Liver (tissue), 9 donors: ENCODE measurements around the gene LGALS9. TPM values are rescaled to one million over a fixed set of nuclear protein-coding genes. Genes with fewer than 3 reads are reported as not detected.

Source experiments
- DNase-seq: peaks from one replicate; pipeline ENCODE4 v3.0.0-alpha.2; 2017; ENCODE audit warnings: low spot score
- H3K27ac ChIP-seq, 2 donors: one replicate each; pipeline ENCODE4 v1.7.0; 2013; ENCODE audit warnings: inconsistent platforms in 2 of 2, low read length in 2 of 2, control low read depth in 1 of 2, low read depth in 1 of 2, mild to moderate bottlenecking in 1 of 2
- H3K27me3 ChIP-seq, 4 donors: one replicate each; pipeline versions ENCODE4 v1.6.1 to v1.7.0; 2013; ENCODE audit warnings: low read length in 3 of 4, inconsistent platforms in 1 of 4, mild to moderate bottlenecking in 1 of 4, moderate library complexity in 1 of 4; ENCODE audit not compliant: control insufficient read depth in 4 of 4, insufficient read depth in 4 of 4
- H3K36me3 ChIP-seq, 4 donors: one replicate each; pipeline versions ENCODE4 v1.6.1 to v1.7.0; 2013; ENCODE audit warnings: low read length in 3 of 4, mild to moderate bottlenecking in 3 of 4, low read depth in 1 of 4, moderate library complexity in 1 of 4; ENCODE audit not compliant: control insufficient read depth in 4 of 4, insufficient read depth in 3 of 4
- H3K4me1 ChIP-seq, 4 donors: one replicate each; pipeline versions ENCODE4 v1.6.1 to v1.7.0; 2013; ENCODE audit warnings: low read length in 3 of 4, mild to moderate bottlenecking in 3 of 4, moderate library complexity in 1 of 4; ENCODE audit not compliant: control insufficient read depth in 4 of 4, insufficient read depth in 4 of 4
- H3K4me3 ChIP-seq, 3 donors: one replicate each; pipeline versions ENCODE4 v1.6.1 to v1.7.0; 2013; ENCODE audit warnings: low read length in 3 of 3, control low read depth in 1 of 3, low read depth in 1 of 3, mild to moderate bottlenecking in 1 of 3
- H3K9ac ChIP-seq, 2 donors: one replicate each; pipeline ENCODE4 v1.7.0; 2013; ENCODE audit warnings: low read length in 2 of 2, mild to moderate bottlenecking in 2 of 2, moderate library complexity in 2 of 2, control low read depth in 1 of 2, low read depth in 1 of 2
- H3K9me3 ChIP-seq, 4 donors: one replicate each; pipeline versions ENCODE4 v1.6.1 to v1.7.0; 2013; ENCODE audit warnings: low read length in 3 of 4; ENCODE audit not compliant: control insufficient read depth in 4 of 4
- EGR1 ChIP-seq, 2 donors: IDR thresholded peaks; 2 replicates each; pipeline ENCODE4 v1.6.1; 2016 to 2018; ENCODE audit warnings: antibody characterized with exemption in 2 of 2, low read depth in 2 of 2
- FOXA1 ChIP-seq: IDR thresholded peaks from 2 replicates; pipeline ENCODE4 v1.6.1; 2016; ENCODE audit warnings: antibody characterized with exemption
- GABPA ChIP-seq, 2 donors: IDR thresholded peaks in 1 of 2; conservative IDR thresholded peaks in 1 of 2; 2 replicates each; pipeline ENCODE4 v1.6.1; 2016; ENCODE audit warnings: antibody characterized with exemption in 2 of 2, mild to moderate bottlenecking in 1 of 2, moderate library complexity in 1 of 2
- HNF4A ChIP-seq, 2 donors: conservative IDR thresholded peaks; 2 replicates each; pipeline ENCODE4 v1.6.1; 2016; ENCODE audit warnings: antibody characterized with exemption in 2 of 2, mild to moderate bottlenecking in 2 of 2
- HNF4G ChIP-seq: IDR thresholded peaks from 2 replicates; pipeline ENCODE4 v1.6.1; 2016; ENCODE audit warnings: antibody characterized with exemption
- JUND ChIP-seq, 2 donors: IDR thresholded peaks; 2 replicates each; pipeline ENCODE4 v1.6.1; 2016; ENCODE audit warnings: antibody characterized with exemption in 2 of 2
- NR2F2 ChIP-seq: IDR thresholded peaks from 2 replicates; pipeline ENCODE4 v1.6.1; 2016; ENCODE audit warnings: antibody characterized with exemption
- RAD21 ChIP-seq, 2 donors: IDR thresholded peaks; 2 replicates each; pipeline ENCODE4 v1.6.1; 2016; ENCODE audit warnings: antibody characterized with exemption in 2 of 2, mild to moderate bottlenecking in 2 of 2
- RXRA ChIP-seq, 2 donors: IDR thresholded peaks; 2 replicates each; pipeline ENCODE4 v1.6.1; 2017 to 2018; ENCODE audit warnings: antibody characterized with exemption in 2 of 2, mild to moderate bottlenecking in 1 of 2
- SP1 ChIP-seq: IDR thresholded peaks from 2 replicates; pipeline ENCODE4 v1.6.1; 2018; ENCODE audit warnings: antibody characterized with exemption, mild to moderate bottlenecking
- TAF1 ChIP-seq: conservative IDR thresholded peaks from 2 replicates; pipeline ENCODE4 v1.6.1; 2016; ENCODE audit warnings: antibody characterized with exemption, mild to moderate bottlenecking
- YY1 ChIP-seq: IDR thresholded peaks from 2 replicates; pipeline ENCODE4 v1.6.1; 2016; ENCODE audit warnings: antibody characterized with exemption, mild to moderate bottlenecking
- WGBS: extraction: QIAGEN DNeasy Blood & Tissue Kit; methylation state at CpG from one replicate; pipeline ENCODE4 v1.1.7; 2013; 5-methylcytosine and 5-hydroxymethylcytosine counted together
- polyA plus RNA-seq, 2 donors: library from polyadenylated mRNA; stranded (reverse) in 1 of 2; unstranded in 1 of 2; fragments of 200-250 nt in 1 of 2; fragments of >200 nt in 1 of 2; fragmentation: Nextera tagmentation in 1 of 2; extraction: Ambion mirVana in 1 of 2; gene quantifications; one replicate each; pipeline versions ENCODE4 v1.2.1 to v1.2.3, GENCODE V29; 2013 to 2015
- total RNA-seq, 2 donors: library from RNA; depleted of rRNA; stranded (reverse); fragments of >200 nt; gene quantifications; one replicate each; pipeline ENCODE4 v1.2.3, GENCODE V29; 2014
- TF ChIP-seq, protein P1 (sequence below): IDR thresholded peaks from 2 replicates; pipeline ENCODE4 v1.6.1; 2016; ENCODE audit warnings: antibody characterized with exemption
- TF ChIP-seq, protein P2 (sequence below): IDR thresholded peaks from 2 replicates; pipeline ENCODE4 v1.6.1; 2016; ENCODE audit warnings: antibody characterized with exemption, mild to moderate bottlenecking
- TF ChIP-seq, protein P3 (sequence below): IDR thresholded peaks from 2 replicates; pipeline ENCODE4 v1.6.1; 2016; ENCODE audit warnings: antibody characterized with exemption
- TF ChIP-seq, protein P4 (sequence below): fragments of 150-350 bp; IDR thresholded peaks from 2 replicates; pipeline ENCODE4 v1.5.1; 2017; ENCODE audit warnings: improper control_type of control experiment, low read depth, low read length; ENCODE audit not compliant: missing input control
- donor health status: healthy.
- donor health status: healthy.
- donor health status: healthy.
- donor health status: healthy.
- donor health status: healthy.

Gene LGALS9
- total and polyA plus RNA-seq, 4 donors, result 6.1 to 24.7 (median 13.5) TPM

DNA sequence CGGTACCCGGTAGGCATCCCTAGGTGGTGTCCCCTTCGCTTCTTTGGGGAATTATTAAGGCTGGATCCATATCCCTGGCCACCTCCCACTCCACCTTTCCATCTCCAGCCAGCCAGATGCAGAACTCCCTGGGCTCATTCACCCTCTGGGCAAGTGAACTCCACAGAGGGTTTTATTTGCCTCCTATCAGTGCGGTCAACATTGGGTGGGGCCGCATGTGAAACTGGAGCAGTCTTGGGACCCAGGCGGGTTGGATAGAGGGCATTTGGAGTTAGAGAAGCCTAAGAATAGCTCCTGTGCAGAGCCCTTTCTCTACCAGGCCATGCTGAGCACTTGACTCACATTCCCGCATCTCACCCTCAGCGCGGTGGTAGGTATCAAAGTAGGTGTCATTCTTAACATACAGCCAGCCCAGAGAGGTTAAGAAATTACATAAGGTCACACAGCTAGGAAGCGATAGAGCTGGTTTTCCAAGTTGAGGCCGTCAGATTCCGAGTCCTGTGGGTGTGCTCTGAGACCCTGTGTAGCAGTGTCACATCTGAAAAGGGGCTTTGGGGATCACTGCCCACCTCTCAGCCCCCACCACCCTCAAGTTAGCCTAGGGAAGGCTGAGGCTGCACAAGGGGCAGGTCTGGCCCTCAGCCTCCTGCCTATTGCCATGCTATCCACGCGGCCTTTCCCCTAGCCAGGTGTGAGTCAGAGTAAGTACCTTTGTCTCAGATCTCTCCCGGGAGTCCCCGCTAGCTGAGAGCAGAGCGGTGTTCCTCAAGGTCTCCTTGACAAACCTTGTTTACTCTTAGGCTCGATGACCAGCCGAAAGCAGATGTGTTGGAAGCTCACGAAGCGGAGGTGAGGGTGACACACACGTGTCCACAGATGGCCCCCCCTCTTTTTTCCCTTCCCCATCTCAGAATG, 26.9 kb upstream of the LGALS9 start:
- Histone ChIP-seq H3K9me3 (no peaks in the 10 kb centered on the region), H3K4me1 (no peaks in the 10 kb centered on the region), H3K4me3 (no peak overlapping the region), H3K27me3 (no peaks in the 10 kb centered on the region), H3K27ac (no peak overlapping the region), H3K36me3 (peaks cover 0 to 28% (median 2%) of the 10 kb centered on the region in 4 donors), H3K9ac (no peak overlapping the region)
- TF ChIP-seq, protein P1, sequence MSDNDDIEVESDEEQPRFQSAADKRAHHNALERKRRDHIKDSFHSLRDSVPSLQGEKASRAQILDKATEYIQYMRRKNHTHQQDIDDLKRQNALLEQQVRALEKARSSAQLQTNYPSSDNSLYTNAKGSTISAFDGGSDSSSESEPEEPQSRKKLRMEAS, result no peak
- 90% methylated on average over 22 of the region's 22 CpGs for WGBS
- no peak for DNase-seq

DNA sequence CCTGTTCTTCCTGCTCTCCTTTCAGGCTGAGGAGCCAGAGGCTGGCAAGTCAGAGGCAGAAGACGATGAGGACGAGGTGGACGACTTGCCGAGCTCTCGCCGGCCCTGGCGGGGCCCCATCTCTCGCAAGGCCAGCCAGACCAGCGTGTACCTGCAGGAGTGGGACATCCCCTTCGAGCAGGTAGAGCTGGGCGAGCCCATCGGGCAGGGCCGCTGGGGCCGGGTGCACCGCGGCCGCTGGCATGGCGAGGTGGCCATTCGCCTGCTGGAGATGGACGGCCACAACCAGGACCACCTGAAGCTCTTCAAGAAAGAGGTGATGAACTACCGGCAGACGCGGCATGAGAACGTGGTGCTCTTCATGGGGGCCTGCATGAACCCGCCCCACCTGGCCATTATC, 25.6 kb upstream of the LGALS9 start:
- H3K36me3 ChIP-seq, result peaks cover 0 to 28% (median 2%) of the 10 kb centered on the region in 4 donors
- H3K4me3 ChIP-seq, result no peak overlapping the region
- WGBS, result 97% methylated on average over 25 of the region's 25 CpGs
- H3K4me1 ChIP-seq, result peaks cover 0 to 3% (median 0%) of the 10 kb centered on the region in 4 donors
- no peak for DNase-seq
- H3K9ac ChIP-seq, result no peak overlapping the region
- no peak for TF ChIP-seq GABPA (IDR thresholded peaks at IDR 0.05 in 1 of 2, conservative IDR thresholded peaks at IDR 0.05 in 1 of 2)
- TF ChIP-seq SP1, result no peak
- TF ChIP-seq, protein P2, sequence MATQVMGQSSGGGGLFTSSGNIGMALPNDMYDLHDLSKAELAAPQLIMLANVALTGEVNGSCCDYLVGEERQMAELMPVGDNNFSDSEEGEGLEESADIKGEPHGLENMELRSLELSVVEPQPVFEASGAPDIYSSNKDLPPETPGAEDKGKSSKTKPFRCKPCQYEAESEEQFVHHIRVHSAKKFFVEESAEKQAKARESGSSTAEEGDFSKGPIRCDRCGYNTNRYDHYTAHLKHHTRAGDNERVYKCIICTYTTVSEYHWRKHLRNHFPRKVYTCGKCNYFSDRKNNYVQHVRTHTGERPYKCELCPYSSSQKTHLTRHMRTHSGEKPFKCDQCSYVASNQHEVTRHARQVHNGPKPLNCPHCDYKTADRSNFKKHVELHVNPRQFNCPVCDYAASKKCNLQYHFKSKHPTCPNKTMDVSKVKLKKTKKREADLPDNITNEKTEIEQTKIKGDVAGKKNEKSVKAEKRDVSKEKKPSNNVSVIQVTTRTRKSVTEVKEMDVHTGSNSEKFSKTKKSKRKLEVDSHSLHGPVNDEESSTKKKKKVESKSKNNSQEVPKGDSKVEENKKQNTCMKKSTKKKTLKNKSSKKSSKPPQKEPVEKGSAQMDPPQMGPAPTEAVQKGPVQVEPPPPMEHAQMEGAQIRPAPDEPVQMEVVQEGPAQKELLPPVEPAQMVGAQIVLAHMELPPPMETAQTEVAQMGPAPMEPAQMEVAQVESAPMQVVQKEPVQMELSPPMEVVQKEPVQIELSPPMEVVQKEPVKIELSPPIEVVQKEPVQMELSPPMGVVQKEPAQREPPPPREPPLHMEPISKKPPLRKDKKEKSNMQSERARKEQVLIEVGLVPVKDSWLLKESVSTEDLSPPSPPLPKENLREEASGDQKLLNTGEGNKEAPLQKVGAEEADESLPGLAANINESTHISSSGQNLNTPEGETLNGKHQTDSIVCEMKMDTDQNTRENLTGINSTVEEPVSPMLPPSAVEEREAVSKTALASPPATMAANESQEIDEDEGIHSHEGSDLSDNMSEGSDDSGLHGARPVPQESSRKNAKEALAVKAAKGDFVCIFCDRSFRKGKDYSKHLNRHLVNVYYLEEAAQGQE, result no peak
- TF ChIP-seq, protein P3, sequence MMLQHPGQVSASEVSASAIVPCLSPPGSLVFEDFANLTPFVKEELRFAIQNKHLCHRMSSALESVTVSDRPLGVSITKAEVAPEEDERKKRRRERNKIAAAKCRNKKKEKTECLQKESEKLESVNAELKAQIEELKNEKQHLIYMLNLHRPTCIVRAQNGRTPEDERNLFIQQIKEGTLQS, result no peak
- TF ChIP-seq, protein P1, result no peak
- TF ChIP-seq YY1, result no peak
- no peak for TF ChIP-seq JUND (IDR thresholded peaks at IDR 0.05)
- no peak for TF ChIP-seq HNF4A (conservative IDR thresholded peaks at IDR 0.05)
- TF ChIP-seq FOXA1, result no peak
- TF ChIP-seq, protein P4, sequence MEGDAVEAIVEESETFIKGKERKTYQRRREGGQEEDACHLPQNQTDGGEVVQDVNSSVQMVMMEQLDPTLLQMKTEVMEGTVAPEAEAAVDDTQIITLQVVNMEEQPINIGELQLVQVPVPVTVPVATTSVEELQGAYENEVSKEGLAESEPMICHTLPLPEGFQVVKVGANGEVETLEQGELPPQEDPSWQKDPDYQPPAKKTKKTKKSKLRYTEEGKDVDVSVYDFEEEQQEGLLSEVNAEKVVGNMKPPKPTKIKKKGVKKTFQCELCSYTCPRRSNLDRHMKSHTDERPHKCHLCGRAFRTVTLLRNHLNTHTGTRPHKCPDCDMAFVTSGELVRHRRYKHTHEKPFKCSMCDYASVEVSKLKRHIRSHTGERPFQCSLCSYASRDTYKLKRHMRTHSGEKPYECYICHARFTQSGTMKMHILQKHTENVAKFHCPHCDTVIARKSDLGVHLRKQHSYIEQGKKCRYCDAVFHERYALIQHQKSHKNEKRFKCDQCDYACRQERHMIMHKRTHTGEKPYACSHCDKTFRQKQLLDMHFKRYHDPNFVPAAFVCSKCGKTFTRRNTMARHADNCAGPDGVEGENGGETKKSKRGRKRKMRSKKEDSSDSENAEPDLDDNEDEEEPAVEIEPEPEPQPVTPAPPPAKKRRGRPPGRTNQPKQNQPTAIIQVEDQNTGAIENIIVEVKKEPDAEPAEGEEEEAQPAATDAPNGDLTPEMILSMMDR, result no peak
- TF ChIP-seq RXRA (IDR thresholded peaks at IDR 0.05), result no peak
- TF ChIP-seq TAF1, result no peak
- no peak for TF ChIP-seq NR2F2
- TF ChIP-seq RAD21 (IDR thresholded peaks at IDR 0.05), result no peak
- TF ChIP-seq EGR1 (IDR thresholded peaks at IDR 0.05; ENCODE audit: low read depth in 2 of 2), result no peak
- no peak for TF ChIP-seq HNF4G
- no peaks in the 10 kb centered on the region for H3K9me3 ChIP-seq
- H3K27ac ChIP-seq, result no peak overlapping the region
- no peaks in the 10 kb centered on the region for H3K27me3 ChIP-seq
